IMR-90 (cell line): ENCODE results near the gene PPP1R14D. TPM values are rescaled to one million over a fixed set of nuclear protein-coding genes. Genes with fewer than 3 reads are reported as not detected.
A peak's percentile ranks its signal among the peaks of the same experiment; 100 is the strongest.

Experiments used
- ATAC-seq: fragments of 200-7000 bp; cut with Tn5 transposase; 2 replicates; pipeline ENCODE4 v1.9.1; 2020; ENCODE audit warnings: low read depth, mild to moderate bottlenecking, moderate library complexity
- BruUV-seq: library from RNA; stranded (reverse); fragments of 400-500 nt; replicated peaks from 2 replicates; lab custom pipeline; 2021; lab: Mats Ljungman, UMichigan
- CTCF ChIA-PET: fragments of 300-600 bp; formaldehyde crosslinking; extraction: SDS; loops from one replicate; lab custom pipeline; 2021; ENCODE audit warnings: antibody characterized with exemption; lab: Yijun Ruan, JAX
- POLR2A ChIA-PET: fragments of 300-600 bp; sonication (Branson Sonifier 250); formaldehyde crosslinking; loops from one replicate; lab custom pipeline; 2022; ENCODE audit warnings: antibody characterized with exemption; ENCODE audit not compliant: unreplicated experiment; lab: Charles Lee
- DNase-seq: peaks from one replicate; pipeline ENCODE4 v3.0.0; 2013
- H2AFZ ChIP-seq: replicated peaks from 2 replicates; pipeline ENCODE3; 2013; ENCODE audit warnings: low read length, mild to moderate bottlenecking; ENCODE audit not compliant: poor library complexity
- H2AK5ac ChIP-seq: 2 replicates; pipeline ENCODE4 v1.6.1; 2013; ENCODE audit warnings: low read depth, low read length, inconsistent platforms
- H2AK9ac ChIP-seq: replicated peaks from 2 replicates; pipeline ENCODE3; 2013; ENCODE audit warnings: mild to moderate bottlenecking, low read depth, low read length, moderate library complexity; ENCODE audit not compliant: poor library complexity
- H2BK120ac ChIP-seq: 2 replicates; pipeline ENCODE4 v1.6.1; 2013; ENCODE audit warnings: low read depth, low read length, inconsistent platforms
- H2BK15ac ChIP-seq: 3 replicates; pipeline ENCODE4 v1.6.1; 2013; ENCODE audit warnings: low read depth, low read length, inconsistent platforms
- H2BK20ac ChIP-seq: 2 replicates; pipeline ENCODE4 v1.6.1; 2013; ENCODE audit warnings: low read depth, mild to moderate bottlenecking, inconsistent platforms, low read length, moderate library complexity
- H2BK5ac ChIP-seq: 2 replicates; pipeline ENCODE4 v1.6.1; 2013; ENCODE audit warnings: mild to moderate bottlenecking, low read depth, low read length, inconsistent platforms; ENCODE audit not compliant: poor library complexity, severe bottlenecking
- H3K14ac ChIP-seq: replicated peaks from 2 replicates; pipeline ENCODE4 v1.6.1; 2013; ENCODE audit warnings: low read depth, low read length, inconsistent platforms
- H3K18ac ChIP-seq: 2 replicates; pipeline ENCODE4 v1.6.1; 2013; ENCODE audit warnings: low read depth, low read length, control low read depth
- H3K23ac ChIP-seq: 2 replicates; pipeline ENCODE4 v1.6.1; 2013; ENCODE audit warnings: low read depth, low read length, inconsistent platforms
- H3K27ac ChIP-seq: 2 replicates; pipeline ENCODE4 v1.5.1; 2013; ENCODE audit warnings: mild to moderate bottlenecking, control low read depth, low read length; ENCODE audit not compliant: insufficient read depth
- H3K27me3 ChIP-seq: 2 replicates; pipeline ENCODE4 v1.6.1; 2013; ENCODE audit warnings: low read length; ENCODE audit not compliant: control insufficient read depth, insufficient read depth
- H3K36me3 ChIP-seq: 2 replicates; pipeline ENCODE4 v1.6.1; 2013; ENCODE audit warnings: low read length, mixed read lengths; ENCODE audit not compliant: control insufficient read depth, insufficient read depth
- H3K4ac ChIP-seq: 2 replicates; pipeline ENCODE4 v1.6.1; 2013; ENCODE audit warnings: low read depth, low read length, inconsistent platforms
- H3K4me1 ChIP-seq: 2 replicates; pipeline ENCODE4 v1.6.1; 2013; ENCODE audit warnings: low read length, mixed read lengths; ENCODE audit not compliant: control insufficient read depth, insufficient read depth
- H3K4me2 ChIP-seq: 2 replicates; pipeline ENCODE4 v1.6.1; 2013; ENCODE audit warnings: low read depth, mild to moderate bottlenecking, control low read depth, low read length, moderate library complexity
- H3K4me3 ChIP-seq: 2 replicates; pipeline ENCODE4 v1.5.1; 2013; ENCODE audit warnings: low read depth, mild to moderate bottlenecking, control low read depth, low read length, moderate library complexity; ENCODE audit not compliant: insufficient read depth
- H3K56ac ChIP-seq: 2 replicates; pipeline ENCODE4 v1.6.1; 2013; ENCODE audit warnings: low read length, inconsistent platforms; ENCODE audit not compliant: insufficient read depth; ENCODE audit errors: extremely low read depth
- H3K79me1 ChIP-seq, 2 experiments: 2 replicates each; pipeline ENCODE4 v1.6.1; 2013; ENCODE audit warnings: low read length in 2 of 2, inconsistent platforms in 1 of 2, low read depth in 1 of 2
- H3K9ac ChIP-seq: 2 replicates; pipeline ENCODE4 v1.6.1; 2013; ENCODE audit warnings: low read depth, low read length, control low read depth
- H3K9me1 ChIP-seq: 2 replicates; pipeline ENCODE4 v1.6.1; 2013; ENCODE audit warnings: low read length, inconsistent platforms; ENCODE audit not compliant: insufficient read depth
- H3K9me3 ChIP-seq: 2 replicates; pipeline ENCODE4 v1.6.1; 2013; ENCODE audit warnings: low read length; ENCODE audit not compliant: control insufficient read depth, insufficient read depth
- H4K20me1 ChIP-seq: 2 replicates; pipeline ENCODE4 v1.6.1; 2013; ENCODE audit warnings: low read length, inconsistent platforms; ENCODE audit not compliant: insufficient read depth
- H4K5ac ChIP-seq: 2 replicates; pipeline ENCODE4 v1.6.1; 2013; ENCODE audit warnings: mild to moderate bottlenecking, low read depth, low read length, control low read depth
- H4K8ac ChIP-seq, 2 experiments: 2 replicates each; pipeline ENCODE4 v1.6.1; 2013; ENCODE audit warnings: low read depth in 2 of 2, low read length in 2 of 2, control low read depth in 1 of 2, inconsistent platforms in 1 of 2
- H4K91ac ChIP-seq: 2 replicates; pipeline ENCODE4 v1.6.1; 2013; ENCODE audit warnings: low read depth, low read length, inconsistent platforms; ENCODE audit not compliant: insufficient read depth
- MAFK ChIP-seq: IDR thresholded peaks from 2 replicates; pipeline ENCODE4 v1.6.1; 2012; ENCODE audit warnings: low read depth, low read length, improper control_type of control experiment
- RFX5 ChIP-seq: IDR thresholded peaks from 2 replicates; pipeline ENCODE4 v1.8.0; 2012; ENCODE audit warnings: low read depth, mild to moderate bottlenecking, low read length, moderate library complexity
- WGBS, 2 experiments: methylation state at CpG; one replicate each; pipeline versions ENCODE4 v1.1.5 to v1.1.7; 2013; ENCODE audit warnings: missing lambda C conversion rate in 2 of 2; ENCODE audit not compliant: insufficient read length in 1 of 2; ENCODE audit errors: extremely low coverage in 2 of 2; 5-methylcytosine and 5-hydroxymethylcytosine counted together
- dilution Hi-C: fragments of 300-500 bp; cut with HindIII; formaldehyde crosslinking; loops from one replicate; pipeline ENCODE4 v1.14.3; 2018; ENCODE audit warnings: low sequenced_read_pairs; ENCODE audit not compliant: unreplicated experiment
- in situ Hi-C: fragments of 300-500 bp; cut with MboI; formaldehyde crosslinking; loops from 3 replicates; pipeline ENCODE4 v1.14.3; 2019; ENCODE audit warnings: low sequenced_read_pairs, inconsistent platforms, mixed read lengths
- intact Hi-C: fragments of 100-400 bp; cut with micrococcal nuclease; formaldehyde crosslinking; loops from 2 replicates; pipeline ENCODE4 v1.10.0; 2022
- polyA plus RNA-seq, 3 experiments: library from polyadenylated mRNA; depleted of rRNA; stranded (reverse); fragments of >200 nt; gene quantifications; 2 replicates each; pipeline ENCODE4 v1.2.3, GENCODE V29; 2012; ENCODE audit warnings: low replicate concordance in 1 of 3
- total RNA-seq: library from RNA; depleted of rRNA; stranded (reverse); fragments of >200 nt; gene quantifications from 2 replicates; pipeline ENCODE4 v1.2.3, GENCODE V29; 2012

PPP1R14D gene
- total and polyA plus RNA-seq, 2 of the 4 experiments (the other 2 are of a cell fraction): not detected

- H2AK5ac ChIP-seq: no peak overlapping the region
- H4K20me1 ChIP-seq: no peaks in the 10 kb centered on the region; the same call in 1 of the 2 replicates
- H3K9me3 ChIP-seq: no peaks in the 10 kb centered on the region
- no peak overlapping the region for H3K4me2 ChIP-seq
- no peak overlapping the region for H4K91ac ChIP-seq
- no peaks in the 10 kb centered on the region for H3K79me1 ChIP-seq
- in situ Hi-C loops: no loop called here
- intact Hi-C loops: no loop called here
- peaks cover 6% of the 10 kb centered on the region; the same call in 1 of the 2 replicates for H3K27me3 ChIP-seq
- dilution Hi-C loops: no loop called here
- DNase-seq (no peak), ATAC-seq (no peak)
- H3K36me3 ChIP-seq: no peaks in the 10 kb centered on the region
- H3K23ac ChIP-seq: no peak overlapping the region
- H2BK120ac ChIP-seq: no peak overlapping the region
- ChIA-PET CTCF (no interaction called here), POLR2A (no interaction called here)
- H2BK20ac ChIP-seq: no peak overlapping the region
- no TSS peak for BruUV-seq
- no peak overlapping the region for H2BK15ac ChIP-seq
- H3K14ac ChIP-seq: no peak overlapping the region
- H4K5ac ChIP-seq: no peak overlapping the region
- no peak overlapping the region for H2BK5ac ChIP-seq
- no peak overlapping the region for H3K9ac ChIP-seq
- no peak overlapping the region for H3K27ac ChIP-seq
- TF ChIP-seq RFX5 (no peak), MAFK (peak; percentile 55; the same call in 1 of the 2 replicates)
- peaks cover 5% of the 10 kb centered on the region for H3K9me1 ChIP-seq
- no peak overlapping the region for H4K8ac ChIP-seq
- no peak overlapping the region for H3K4me3 ChIP-seq
- no peak overlapping the region for H3K18ac ChIP-seq
- no peak overlapping the region for H2AK9ac ChIP-seq
- H3K4ac ChIP-seq: no peak overlapping the region
- H3K56ac ChIP-seq: no peak overlapping the region
- peaks cover 11% of the 10 kb centered on the region for H3K4me1 ChIP-seq
- WGBS, 2 experiments: 64% methylated on average over 3 of the region's 7 CpGs; no CpG with 5 or more reads in 1 of the 2 experiments
- H2AFZ ChIP-seq: no peak overlapping the region
Observed at GRCh38 chr15:40829115-40829514, 607 bp upstream of the PPP1R14D start.
